ENCODE data around the gene GCLC. TPM values are rescaled to one million over a fixed set of nuclear protein-coding genes. Genes with fewer than 3 reads are reported as not detected.
A peak's percentile ranks its signal among the peaks of the same experiment; 100 is the strongest.

Gene GCLC
- total RNA-seq, 1 donor from 2014 or later = 26.0 TPM

DNA sequence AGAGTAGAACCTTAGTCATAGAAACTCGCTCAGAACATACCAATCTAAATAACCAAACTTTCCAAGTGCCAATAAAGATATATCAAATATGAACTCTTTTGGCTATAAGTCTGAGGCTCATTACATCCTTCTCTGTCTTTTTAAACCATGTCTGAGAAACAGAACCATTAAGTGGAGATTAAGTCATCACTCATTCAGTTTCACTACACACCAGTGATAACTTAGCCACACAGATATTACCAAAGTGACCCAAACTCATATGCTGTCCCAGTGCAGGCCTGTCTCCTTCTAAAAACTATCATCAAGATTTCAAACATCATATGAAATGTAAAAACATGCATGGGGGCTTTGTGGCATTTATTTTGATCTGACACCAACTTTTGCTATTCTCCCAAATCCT, 12.0 kb downstream of the GCLC start:
- H3K4me3 Mint-ChIP-seq = no peak overlapping the region
- Histone ChIP-seq H4K20me1 (ENCODE audit: low read depth) (peaks cover 16% of the 10 kb centered on the region), H3K9me3 (ENCODE audit: low read depth) (no peaks in the 10 kb centered on the region), H3F3A (ENCODE audit: low read depth) (peaks cover 15% of the 10 kb centered on the region), H3K4me2 (no peak overlapping the region), H3K36me3 (no peaks in the 10 kb centered on the region), H3K4me3 (no peak overlapping the region), H2AFZ (replicated peaks) (no peak overlapping the region), H3K9ac (no peak overlapping the region), H3K4me1 (peaks cover 52% of the 10 kb centered on the region), H3K27ac (no peak overlapping the region), H3K27me3 (no peaks in the 10 kb centered on the region), H3K79me2 (ENCODE audit: low read depth) (peaks cover 95% of the 10 kb centered on the region)
- peaks cover 3% of the 10 kb centered on the region for H3K9me3 Mint-ChIP-seq
- no peak for DNase-seq (ENCODE audit: low spot score)
- H3K27me3 Mint-ChIP-seq (ENCODE audit: insufficient read depth, low read depth) = no peaks in the 10 kb centered on the region
- H3K36me3 Mint-ChIP-seq = peaks cover 7% of the 10 kb centered on the region
- H3K27ac Mint-ChIP-seq = no peak overlapping the region
- H3K4me1 Mint-ChIP-seq = peaks cover 35% of the 10 kb centered on the region
- TF ChIP-seq, protein P1, sequence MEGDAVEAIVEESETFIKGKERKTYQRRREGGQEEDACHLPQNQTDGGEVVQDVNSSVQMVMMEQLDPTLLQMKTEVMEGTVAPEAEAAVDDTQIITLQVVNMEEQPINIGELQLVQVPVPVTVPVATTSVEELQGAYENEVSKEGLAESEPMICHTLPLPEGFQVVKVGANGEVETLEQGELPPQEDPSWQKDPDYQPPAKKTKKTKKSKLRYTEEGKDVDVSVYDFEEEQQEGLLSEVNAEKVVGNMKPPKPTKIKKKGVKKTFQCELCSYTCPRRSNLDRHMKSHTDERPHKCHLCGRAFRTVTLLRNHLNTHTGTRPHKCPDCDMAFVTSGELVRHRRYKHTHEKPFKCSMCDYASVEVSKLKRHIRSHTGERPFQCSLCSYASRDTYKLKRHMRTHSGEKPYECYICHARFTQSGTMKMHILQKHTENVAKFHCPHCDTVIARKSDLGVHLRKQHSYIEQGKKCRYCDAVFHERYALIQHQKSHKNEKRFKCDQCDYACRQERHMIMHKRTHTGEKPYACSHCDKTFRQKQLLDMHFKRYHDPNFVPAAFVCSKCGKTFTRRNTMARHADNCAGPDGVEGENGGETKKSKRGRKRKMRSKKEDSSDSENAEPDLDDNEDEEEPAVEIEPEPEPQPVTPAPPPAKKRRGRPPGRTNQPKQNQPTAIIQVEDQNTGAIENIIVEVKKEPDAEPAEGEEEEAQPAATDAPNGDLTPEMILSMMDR (IDR thresholded peaks at IDR 0.05) = no peak
- TF ChIP-seq EZH2phosphoT487 (IDR thresholded peaks at IDR 0.05) = no peak
- no peak for TF ChIP-seq EZH2 (IDR thresholded peaks at IDR 0.05)

DNA sequence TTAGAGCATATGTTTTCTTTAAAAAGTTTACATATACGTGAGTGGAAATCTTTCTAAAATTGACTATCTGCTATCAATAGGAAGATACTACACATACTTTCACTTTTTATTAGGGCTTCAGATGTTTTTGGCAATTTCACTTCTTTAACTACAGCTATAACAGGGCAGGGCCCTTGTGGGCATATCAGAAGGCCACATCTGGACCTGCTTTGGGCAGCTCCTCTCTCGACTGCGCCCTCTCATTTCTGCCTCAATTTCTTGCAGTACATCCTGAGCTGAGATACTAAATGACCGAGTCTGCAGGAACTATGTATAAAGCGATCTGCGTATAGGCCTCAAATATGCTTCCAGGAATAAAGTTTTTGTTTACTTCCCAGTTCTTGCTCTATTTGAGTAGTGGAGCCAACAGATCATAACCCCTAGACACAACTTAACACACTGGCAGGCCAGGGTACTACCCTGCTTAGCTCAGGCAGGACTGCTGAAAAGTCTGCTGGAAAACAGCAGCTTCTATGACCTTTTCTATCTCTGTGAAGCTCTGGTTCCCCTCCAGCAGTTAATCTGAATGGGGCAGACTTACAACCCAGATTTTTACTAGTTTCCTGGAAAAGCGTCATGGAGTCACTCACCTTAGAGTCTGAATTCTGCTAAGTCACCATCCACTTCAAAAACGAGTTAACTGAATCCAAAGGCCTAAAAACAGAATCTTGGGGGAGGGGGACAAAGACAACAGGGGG, 12.7 kb downstream of the GCLC start:
- H3K4me2 ChIP-seq = no peak overlapping the region
- no peaks in the 10 kb centered on the region for H3K36me3 ChIP-seq
- Mint-ChIP-seq H3K27me3 (ENCODE audit: insufficient read depth, low read depth) (no peaks in the 10 kb centered on the region), H3K36me3 (peaks cover 7% of the 10 kb centered on the region), H3K4me1 (peaks cover 42% of the 10 kb centered on the region), H3K4me3 (no peak overlapping the region), H3K9me3 (peaks cover 3% of the 10 kb centered on the region), H3K27ac (peak overlapping the region; percentile 41)
- TF ChIP-seq, protein P1 (IDR thresholded peaks at IDR 0.05) = no peak
- TF ChIP-seq EZH2 (IDR thresholded peaks at IDR 0.05) (no peak), EZH2phosphoT487 (IDR thresholded peaks at IDR 0.05) (no peak)
- H3K27me3 ChIP-seq = no peaks in the 10 kb centered on the region
- H3K9ac ChIP-seq = no peak overlapping the region
- no peak for DNase-seq (ENCODE audit: low spot score)
- H3K27ac ChIP-seq = no peak overlapping the region
- H2AFZ ChIP-seq (replicated peaks) = no peak overlapping the region
- no peak overlapping the region for H3K4me3 ChIP-seq
- H3F3A ChIP-seq (ENCODE audit: low read depth) = peaks cover 22% of the 10 kb centered on the region
- H4K20me1 ChIP-seq (ENCODE audit: low read depth) = peaks cover 16% of the 10 kb centered on the region
- no peaks in the 10 kb centered on the region for H3K9me3 ChIP-seq (ENCODE audit: low read depth)
- peaks cover 58% of the 10 kb centered on the region for H3K4me1 ChIP-seq
- peaks cover 95% of the 10 kb centered on the region for H3K79me2 ChIP-seq (ENCODE audit: low read depth)

DNA sequence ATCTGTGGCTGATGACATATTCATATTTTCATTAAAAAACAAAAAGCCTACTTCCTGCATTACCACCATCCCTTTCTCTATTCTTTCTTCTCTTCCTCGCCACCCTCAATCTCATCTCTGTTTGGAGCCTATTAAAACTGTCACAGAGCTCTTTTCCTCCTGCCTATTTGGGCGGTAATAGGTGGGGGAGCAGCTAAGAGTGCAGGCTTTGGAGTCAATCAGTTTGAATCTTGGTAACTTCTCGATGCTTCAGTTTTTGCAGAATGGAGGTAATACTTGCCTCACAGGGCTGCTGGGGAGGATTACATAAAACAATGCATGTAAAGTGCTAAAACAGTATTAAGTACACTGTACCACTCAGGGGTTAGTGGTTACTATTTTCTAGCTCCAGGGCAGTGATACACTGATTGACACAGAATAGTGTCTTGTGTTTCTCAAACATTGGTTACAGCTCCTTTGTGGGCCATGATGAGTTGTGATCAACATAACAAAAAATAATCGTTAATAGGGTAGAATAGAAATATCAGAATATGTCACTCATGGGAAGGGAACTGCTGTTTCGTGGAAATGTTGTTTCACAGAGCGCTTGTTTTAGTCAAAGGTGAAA, 14.0 kb downstream of the GCLC start:
- Histone ChIP-seq H3K4me1 (peaks cover 69% of the 10 kb centered on the region), H3K79me2 (ENCODE audit: low read depth) (peaks cover 95% of the 10 kb centered on the region), H3F3A (ENCODE audit: low read depth) (peaks cover 27% of the 10 kb centered on the region), H3K36me3 (no peaks in the 10 kb centered on the region), H3K27ac (peak overlapping the region; percentile 24), H3K27me3 (no peaks in the 10 kb centered on the region), H4K20me1 (ENCODE audit: low read depth) (peaks cover 16% of the 10 kb centered on the region), H3K9ac (no peak overlapping the region), H3K9me3 (ENCODE audit: low read depth) (no peaks in the 10 kb centered on the region), H2AFZ (replicated peaks) (no peak overlapping the region), H3K4me3 (peak overlapping the region; percentile 13), H3K4me2 (peak overlapping the region; percentile 57)
- peaks cover 3% of the 10 kb centered on the region for H3K9me3 Mint-ChIP-seq
- no peak overlapping the region for H3K27ac Mint-ChIP-seq
- peaks cover 54% of the 10 kb centered on the region for H3K4me1 Mint-ChIP-seq
- H3K36me3 Mint-ChIP-seq = peaks cover 7% of the 10 kb centered on the region
- TF ChIP-seq, protein P1 (IDR thresholded peaks at IDR 0.05) = no peak
- TF ChIP-seq EZH2phosphoT487 (IDR thresholded peaks at IDR 0.05) (no peak), EZH2 (IDR thresholded peaks at IDR 0.05) (no peak)
- H3K27me3 Mint-ChIP-seq (ENCODE audit: insufficient read depth, low read depth) = no peaks in the 10 kb centered on the region
- DNase-seq (ENCODE audit: low spot score) = no peak
- no peak overlapping the region for H3K4me3 Mint-ChIP-seq

Data from neural progenitor cell (in vitro differentiated cells).